Inferior parietal cortex (tissue), 1 donor: ENCODE results near the gene INPP5A.

Source experiments
- DNase-seq: peaks from one replicate; pipeline ENCODE4 v3.0.0-alpha.2; 2016; ENCODE audit errors: extremely low spot score

The INPP5A gene

GRCh38 chr10:132645247-132645530 is 107.6 kb downstream of the INPP5A start:
- DNase-seq: no peak

- DNase-seq: no peak
Observed at GRCh38 chr10:132645630-132646442, 108.2 kb downstream of the INPP5A start.

- no peak for DNase-seq
Observed at GRCh38 chr10:132646443-132647097, 109.0 kb downstream of the INPP5A start.

GRCh38 chr10:132647424-132647823 is 109.8 kb downstream of the INPP5A start:
- no peak for DNase-seq

- DNase-seq: peak; percentile 84
Observed at GRCh38 chr10:132648072-132648850, 110.7 kb downstream of the INPP5A start.

GRCh38 chr10:132648851-132649528 is 111.4 kb downstream of the INPP5A start:
- DNase-seq: no peak

- no peak for DNase-seq
Observed at GRCh38 chr10:132649651-132650360, 112.2 kb downstream of the INPP5A start.

GRCh38 chr10:132650611-132651250 is 113.1 kb downstream of the INPP5A start:
- no peak for DNase-seq

- no peak for DNase-seq
Observed at GRCh38 chr10:132651511-132652029, 114.0 kb downstream of the INPP5A start.

GRCh38 chr10:132652446-132652845 is 114.9 kb downstream of the INPP5A start:
- no peak for DNase-seq

- no peak for DNase-seq
Observed at GRCh38 chr10:132652936-132653590, 115.5 kb downstream of the INPP5A start.

GRCh38 chr10:132653721-132654120 is 116.1 kb downstream of the INPP5A start:
- DNase-seq: no peak

- DNase-seq: no peak
Observed at GRCh38 chr10:132654121-132654571, 116.6 kb downstream of the INPP5A start.

- DNase-seq: peak; percentile 81
Observed at GRCh38 chr10:132654708-132655661, 117.4 kb downstream of the INPP5A start.

GRCh38 chr10:132655735-132656134 is 118.1 kb downstream of the INPP5A start:
- no peak for DNase-seq

GRCh38 chr10:132656283-132657126 is 118.9 kb downstream of the INPP5A start:
- DNase-seq: no peak

GRCh38 chr10:132657127-132657706 is 119.6 kb downstream of the INPP5A start:
- DNase-seq: no peak

- no peak for DNase-seq
Observed at GRCh38 chr10:132657748-132658147, 120.2 kb downstream of the INPP5A start.
